ENCODE results near the gene ASXL2. TPM values are rescaled to one million over a fixed set of nuclear protein-coding genes. Genes with fewer than 3 reads are reported as not detected.

Gene ASXL2
- total RNA-seq, 2 experiments from 2014 or later: 47.9 to 58.5 TPM

DNA sequence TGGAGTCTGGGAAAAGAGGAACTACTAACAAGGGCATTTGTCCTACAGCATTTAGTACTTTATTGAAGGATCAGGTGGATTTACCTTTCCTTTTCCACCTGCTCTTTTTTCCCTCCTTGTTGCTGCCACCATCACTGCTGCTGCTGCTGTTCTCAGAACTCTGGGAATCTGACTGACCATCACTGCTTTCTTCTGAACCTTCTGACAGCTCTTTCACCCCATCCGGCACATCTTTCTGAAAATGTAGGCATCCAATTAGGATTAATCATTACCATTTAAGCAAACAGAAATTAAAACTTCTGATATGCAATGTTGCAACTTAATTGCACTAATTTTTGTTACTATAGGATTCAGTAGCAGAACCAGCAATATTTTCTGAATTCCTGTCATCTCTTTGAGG lies 79.0 kb downstream of the ASXL2 start:
- Mint-ChIP-seq H3K27ac (peak overlapping the region; percentile 4), H3K36me3 (peaks cover 49% of the 10 kb centered on the region)

DNA sequence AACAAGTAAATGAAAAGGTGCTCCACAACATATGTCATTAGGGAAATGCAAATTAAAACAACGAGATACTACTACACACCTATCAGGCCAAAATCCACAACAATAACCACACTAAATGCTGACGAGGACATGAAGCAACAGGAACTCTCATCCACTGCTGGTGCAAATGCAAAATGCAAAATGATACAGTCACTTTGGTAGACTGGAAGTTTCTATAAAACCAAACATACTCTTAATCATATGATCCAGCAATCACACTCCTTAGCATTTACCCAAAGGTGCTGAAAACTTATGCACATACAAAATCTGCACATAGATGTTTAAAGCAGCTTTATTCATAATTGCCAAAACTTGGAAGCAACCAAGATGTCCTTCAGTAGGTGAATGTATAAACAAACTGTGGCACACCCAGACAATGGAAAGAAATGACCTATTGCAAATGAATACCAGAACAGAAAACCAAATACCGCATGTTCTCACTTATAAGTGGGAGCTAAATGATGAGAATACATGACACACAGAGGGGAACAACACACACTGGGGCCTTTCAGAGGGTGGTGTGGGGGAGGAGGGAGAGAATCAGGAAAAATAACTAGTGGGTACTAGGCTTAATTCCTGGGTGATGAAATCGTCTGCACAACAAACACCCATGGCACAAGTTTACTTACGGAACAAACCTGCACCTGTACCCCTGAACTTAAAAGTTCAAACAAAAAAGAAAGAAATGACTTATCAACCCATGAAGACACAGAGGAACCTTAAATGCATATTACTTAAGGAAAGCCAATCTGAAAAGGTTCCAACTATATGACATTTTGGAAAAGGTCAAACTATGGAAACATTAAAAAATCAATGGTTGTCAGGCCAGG lies 80.4 kb downstream of the ASXL2 start:
- ATAC-seq (ENCODE audit: low read depth) (no peak), DNase-seq (no peak)
- H3K4me3 Mint-ChIP-seq: peak overlapping the region; percentile 12
- no peaks in the 10 kb centered on the region for H3K9me3 Mint-ChIP-seq
- peaks cover 38% of the 10 kb centered on the region for H3K36me3 Mint-ChIP-seq
- no peaks in the 10 kb centered on the region for H3K27me3 Mint-ChIP-seq
- POLR2A ChIA-PET: interaction anchor here (1.0 to 1.5 kb wide), 2 partner anchors 13 to 33 kb away, joined by 3 to 6 read pairs; no protein-coding TSS in a partner anchor
- peaks cover 58% of the 10 kb centered on the region for H3K4me1 Mint-ChIP-seq
- peak overlapping the region; percentile 82 for H3K27ac Mint-ChIP-seq

More for the DNA sequence above, 79.0 kb downstream of the ASXL2 start:
- no peak for DNase-seq
- no peak overlapping the region for H3K4me3 Mint-ChIP-seq
- ATAC-seq (ENCODE audit: low read depth): no peak
- H3K27me3 Mint-ChIP-seq: no peaks in the 10 kb centered on the region
- no peaks in the 10 kb centered on the region for H3K9me3 Mint-ChIP-seq
- peaks cover 59% of the 10 kb centered on the region for H3K4me1 Mint-ChIP-seq
- POLR2A ChIA-PET: interaction anchor here (1.5 kb wide), 2 partner anchors 11 to 15 kb away, joined by 3 to 4 read pairs; no protein-coding TSS in a partner anchor

DNA sequence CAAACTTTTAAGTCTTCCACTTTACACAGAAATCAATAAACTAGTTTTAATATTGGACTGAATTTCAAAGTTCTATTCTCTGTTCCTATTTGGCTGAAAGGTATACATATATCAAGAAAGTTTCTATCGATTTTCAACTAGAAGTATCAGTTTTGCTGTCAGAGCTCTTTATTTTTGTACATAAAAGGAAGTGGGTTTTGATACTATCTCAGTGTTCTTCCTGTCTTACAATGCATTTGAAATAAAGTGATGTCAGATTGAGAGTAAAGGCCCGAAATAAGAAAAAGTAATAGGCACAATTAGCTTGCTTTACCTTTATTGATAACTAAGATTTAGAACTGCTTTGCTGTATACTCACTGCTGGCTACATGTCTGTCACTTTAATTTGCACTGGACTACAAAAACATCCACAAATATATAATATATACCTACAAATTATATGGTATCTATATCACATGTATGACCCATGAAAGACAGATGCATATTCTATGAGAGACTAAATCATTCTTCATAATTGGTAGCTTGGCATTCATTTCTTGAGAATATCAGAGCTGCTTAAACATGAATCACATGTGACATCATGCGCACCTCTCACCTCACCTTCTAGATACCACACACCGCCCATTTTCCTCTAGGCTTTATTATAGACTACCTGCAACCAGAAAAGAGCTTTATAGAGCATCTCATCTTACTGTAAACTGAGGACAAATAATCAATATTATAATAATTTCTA lies 83.6 kb downstream of the ASXL2 start:
- Mint-ChIP-seq H3K27ac (peak overlapping the region; percentile 82), H3K9me3 (peaks cover 1% of the 10 kb centered on the region), H3K27me3 (no peaks in the 10 kb centered on the region), H3K4me1 (peaks cover 63% of the 10 kb centered on the region), H3K36me3 (peaks cover 50% of the 10 kb centered on the region), H3K4me3 (peak overlapping the region; percentile 88)
- POLR2A ChIA-PET: interaction anchor here (0.6 to 2.3 kb wide), 6 partner anchors 10 to 121 kb away, joined by 4 to 12 read pairs (median 5); partner anchors contain the start of gene DTNB
- peak; percentile 84 for ATAC-seq (ENCODE audit: low read depth)
- no peak for DNase-seq

DNA sequence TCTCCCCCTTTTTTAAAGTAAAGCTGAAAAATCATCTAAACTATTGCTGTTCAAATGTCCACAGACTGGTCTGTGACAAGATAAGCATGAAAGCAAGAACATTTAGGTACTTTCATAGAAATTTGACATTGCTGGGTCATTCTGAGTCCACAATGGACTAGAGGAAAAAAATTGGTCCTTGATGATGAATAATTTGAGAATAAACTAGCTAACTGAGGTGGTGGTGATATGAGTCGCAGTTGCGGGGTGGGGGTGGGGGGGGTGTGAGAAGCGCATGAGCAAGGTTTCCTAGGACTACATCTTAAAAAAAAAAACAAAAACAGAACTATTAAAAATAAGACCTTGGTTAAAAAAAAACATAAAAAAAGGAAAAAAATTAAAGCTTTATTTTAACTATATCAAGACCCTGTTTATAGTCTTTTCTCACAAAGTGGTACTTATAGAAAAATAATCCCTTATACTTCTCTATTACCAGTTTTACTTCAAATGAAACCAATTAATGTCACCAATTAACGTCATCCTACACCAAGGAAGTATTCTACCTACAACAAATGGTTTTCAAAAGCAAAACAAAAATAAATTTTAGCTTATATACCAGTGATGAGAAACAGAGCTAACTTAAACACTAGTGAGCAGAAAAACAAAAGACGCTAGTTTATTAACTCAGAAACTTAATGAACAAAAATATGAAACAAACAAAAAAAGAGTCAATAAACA lies 88.1 kb downstream of the ASXL2 start:
- H3K27me3 Mint-ChIP-seq: no peaks in the 10 kb centered on the region
- peaks cover 36% of the 10 kb centered on the region for H3K4me1 Mint-ChIP-seq
- H3K27ac Mint-ChIP-seq: no peak overlapping the region
- H3K4me3 Mint-ChIP-seq: no peak overlapping the region
- POLR2A ChIA-PET: no interaction called here
- H3K36me3 Mint-ChIP-seq: peaks cover 40% of the 10 kb centered on the region
- ATAC-seq (ENCODE audit: low read depth) (no peak), DNase-seq (no peak)
- peaks cover 1% of the 10 kb centered on the region for H3K9me3 Mint-ChIP-seq

DNA sequence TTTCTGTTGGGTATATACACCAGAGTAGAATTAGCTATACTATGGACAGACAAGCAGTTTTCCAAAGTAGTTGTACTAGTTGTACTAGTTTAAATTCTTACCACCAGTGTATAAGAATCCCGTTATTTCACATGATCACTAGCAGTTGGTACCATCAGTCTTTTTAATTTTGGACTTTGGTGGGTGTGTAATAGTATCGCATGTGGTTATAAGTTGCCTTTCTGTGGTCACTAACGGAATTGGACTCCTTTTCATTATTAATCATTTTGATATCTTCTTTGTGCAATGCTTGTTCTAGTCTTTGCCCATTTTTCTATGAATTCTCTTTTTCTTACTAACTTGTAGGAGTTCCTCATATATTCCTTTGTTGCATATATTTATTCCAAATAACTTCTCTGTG lies 89.8 kb downstream of the ASXL2 start:
- Mint-ChIP-seq H3K9me3 (peaks cover 1% of the 10 kb centered on the region), H3K27ac (no peak overlapping the region), H3K4me3 (no peak overlapping the region), H3K27me3 (no peaks in the 10 kb centered on the region), H3K4me1 (peaks cover 27% of the 10 kb centered on the region), H3K36me3 (peaks cover 43% of the 10 kb centered on the region)
- no peak for DNase-seq
- no peak for ATAC-seq (ENCODE audit: low read depth)
- POLR2A ChIA-PET: no interaction called here

DNA sequence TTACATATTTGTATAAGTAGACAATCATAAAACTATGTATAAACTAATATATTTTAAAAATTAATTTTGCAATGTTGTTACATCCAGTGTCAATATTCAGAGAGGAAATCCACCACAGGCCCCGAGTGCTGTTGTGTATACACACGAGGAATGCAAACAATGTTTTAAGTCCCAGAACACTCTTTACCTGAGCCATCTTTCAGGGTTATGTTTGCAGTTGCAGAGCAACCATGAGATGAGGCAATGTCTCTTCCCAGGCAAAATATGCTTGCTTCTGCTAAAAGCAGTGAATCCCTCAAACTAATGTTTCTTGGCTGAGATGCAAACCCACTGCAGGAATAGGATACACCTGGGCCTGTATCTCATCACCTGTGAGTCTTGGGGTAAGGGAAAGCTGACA lies 91.3 kb downstream of the ASXL2 start:
- no peak overlapping the region for H3K27ac Mint-ChIP-seq
- ATAC-seq (ENCODE audit: low read depth) (no peak), DNase-seq (no peak)
- H3K9me3 Mint-ChIP-seq: peaks cover 1% of the 10 kb centered on the region
- H3K36me3 Mint-ChIP-seq: peaks cover 47% of the 10 kb centered on the region
- H3K4me1 Mint-ChIP-seq: peaks cover 24% of the 10 kb centered on the region
- H3K27me3 Mint-ChIP-seq: no peaks in the 10 kb centered on the region
- POLR2A ChIA-PET: no interaction called here
- no peak overlapping the region for H3K4me3 Mint-ChIP-seq

DNA sequence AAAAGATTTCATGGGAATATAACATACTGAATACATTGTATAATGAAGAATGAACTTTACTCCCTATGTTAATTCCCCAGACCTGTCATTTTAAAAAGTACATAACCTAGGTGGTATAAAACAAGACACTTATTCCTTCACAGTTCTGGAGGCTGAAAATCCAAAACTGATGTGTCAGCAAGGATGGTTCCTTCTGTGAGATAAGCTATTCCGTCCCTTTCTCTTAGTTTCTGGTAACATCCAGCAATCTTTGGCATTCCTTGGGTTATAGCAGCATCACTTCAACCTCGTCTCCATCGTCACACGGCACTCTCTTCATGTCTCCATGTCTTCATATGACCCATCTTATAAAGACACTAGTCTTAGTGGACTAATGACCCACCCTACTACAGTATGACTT lies 93.9 kb downstream of the ASXL2 start:
- no peaks in the 10 kb centered on the region for H3K27me3 Mint-ChIP-seq
- POLR2A ChIA-PET: interaction anchor here (0.7 to 1.1 kb wide), 2 partner anchors 11 to 67 kb away, joined by 3 read pairs; no protein-coding TSS in a partner anchor
- H3K36me3 Mint-ChIP-seq: peaks cover 36% of the 10 kb centered on the region
- ATAC-seq (ENCODE audit: low read depth) (no peak), DNase-seq (no peak)
- H3K4me1 Mint-ChIP-seq: peaks cover 11% of the 10 kb centered on the region
- H3K4me3 Mint-ChIP-seq: no peak overlapping the region
- no peaks in the 10 kb centered on the region for H3K9me3 Mint-ChIP-seq
- no peak overlapping the region for H3K27ac Mint-ChIP-seq

DNA sequence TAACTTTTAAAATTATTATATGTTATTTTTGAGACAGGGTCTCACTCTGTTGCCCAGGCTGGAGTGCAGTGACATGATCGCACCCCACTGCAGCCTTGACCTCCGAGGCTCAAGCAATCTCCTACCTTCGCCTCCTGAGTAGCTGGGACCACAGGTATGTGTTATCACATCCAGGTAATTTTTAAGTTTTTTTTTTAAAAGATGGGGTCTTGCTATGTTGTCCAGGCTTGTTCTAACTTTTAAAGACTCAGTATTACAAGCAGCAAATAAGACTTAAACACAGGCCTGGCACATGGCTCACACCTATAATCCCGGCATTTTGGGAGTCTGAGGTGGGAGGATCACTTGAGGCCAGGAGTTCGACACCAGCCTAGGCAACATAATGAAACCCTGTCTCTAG lies 101.2 kb downstream of the ASXL2 start:
- Mint-ChIP-seq H3K9me3 (no peaks in the 10 kb centered on the region), H3K27me3 (no peaks in the 10 kb centered on the region), H3K4me1 (peaks cover 2% of the 10 kb centered on the region), H3K27ac (no peak overlapping the region), H3K36me3 (peaks cover 31% of the 10 kb centered on the region), H3K4me3 (no peak overlapping the region)
- ATAC-seq (ENCODE audit: low read depth): no peak
- no peak for DNase-seq
- POLR2A ChIA-PET: no interaction called here

DNA sequence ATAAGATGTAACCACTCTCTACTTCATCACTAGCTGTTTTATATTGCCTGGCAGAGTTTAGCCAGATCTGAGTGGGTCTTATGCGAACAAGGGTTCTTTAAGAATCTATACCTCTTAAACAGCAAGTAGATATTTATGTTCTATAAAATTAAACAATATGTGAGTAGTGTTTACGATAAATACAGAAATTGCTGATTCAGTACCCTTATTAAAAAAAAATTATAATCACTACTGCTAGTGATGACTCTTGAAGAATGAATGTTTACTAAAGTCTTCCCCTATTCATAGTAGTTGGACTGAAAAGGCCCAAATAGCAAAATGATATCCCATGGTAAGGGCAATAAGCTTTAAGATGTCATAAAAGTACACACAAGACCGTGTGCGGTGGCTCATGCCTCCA lies 106.2 kb downstream of the ASXL2 start:
- no peaks in the 10 kb centered on the region for H3K9me3 Mint-ChIP-seq
- H3K36me3 Mint-ChIP-seq: peaks cover 36% of the 10 kb centered on the region
- no peak overlapping the region for H3K4me3 Mint-ChIP-seq
- no peak overlapping the region for H3K27ac Mint-ChIP-seq
- peaks cover 7% of the 10 kb centered on the region for H3K4me1 Mint-ChIP-seq
- ATAC-seq (ENCODE audit: low read depth) (no peak), DNase-seq (no peak)
- no peaks in the 10 kb centered on the region for H3K27me3 Mint-ChIP-seq
- POLR2A ChIA-PET: no interaction called here

DNA sequence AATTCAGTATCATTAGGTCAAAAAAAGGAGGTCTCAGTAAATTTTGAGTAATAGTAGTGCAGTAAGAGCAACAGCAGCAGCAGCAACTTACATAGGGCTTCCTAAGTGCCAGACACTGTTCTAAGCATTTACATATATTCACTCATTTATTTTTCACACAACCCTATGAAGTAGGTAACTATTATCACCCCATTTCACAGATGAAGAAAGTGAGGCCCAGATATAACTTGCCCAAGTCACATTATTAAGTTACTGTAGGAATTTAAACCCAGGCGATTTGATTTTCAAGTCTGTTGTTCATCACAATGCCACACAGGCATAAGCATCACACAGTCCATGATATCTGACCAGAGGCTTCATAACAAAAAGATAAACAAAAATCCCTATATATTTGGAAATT lies 114.7 kb downstream of the ASXL2 start:
- POLR2A ChIA-PET: no interaction called here
- peaks cover 40% of the 10 kb centered on the region for H3K36me3 Mint-ChIP-seq
- H3K27me3 Mint-ChIP-seq: no peaks in the 10 kb centered on the region
- H3K4me1 Mint-ChIP-seq: peaks cover 17% of the 10 kb centered on the region
- DNase-seq (no peak), ATAC-seq (ENCODE audit: low read depth) (no peak)
- H3K4me3 Mint-ChIP-seq: no peak overlapping the region
- no peak overlapping the region for H3K27ac Mint-ChIP-seq
- no peaks in the 10 kb centered on the region for H3K9me3 Mint-ChIP-seq

DNA sequence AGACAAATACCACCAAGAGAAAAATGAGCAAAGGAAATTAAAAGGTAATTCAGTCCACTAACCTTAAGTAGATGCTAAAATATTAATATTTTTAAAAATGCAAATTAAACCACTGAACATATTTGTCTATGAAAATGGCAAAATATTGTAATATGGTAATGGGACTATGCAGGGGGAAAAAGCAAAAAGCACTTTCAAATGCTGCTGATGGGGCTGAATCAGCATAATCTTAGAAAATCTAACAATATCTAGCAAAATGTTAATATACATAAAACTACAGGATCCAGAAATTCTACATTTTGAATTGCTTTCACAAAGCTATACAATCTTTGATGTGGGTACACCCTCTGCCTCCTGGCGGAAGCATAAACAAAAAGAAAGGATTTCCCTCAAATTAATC lies 118.0 kb downstream of the ASXL2 start:
- POLR2A ChIA-PET: no interaction called here
- Mint-ChIP-seq H3K27ac (no peak overlapping the region), H3K36me3 (peaks cover 42% of the 10 kb centered on the region), H3K9me3 (no peaks in the 10 kb centered on the region), H3K4me1 (peaks cover 15% of the 10 kb centered on the region), H3K4me3 (no peak overlapping the region), H3K27me3 (no peaks in the 10 kb centered on the region)
- ATAC-seq (ENCODE audit: low read depth) (no peak), DNase-seq (no peak)

DNA sequence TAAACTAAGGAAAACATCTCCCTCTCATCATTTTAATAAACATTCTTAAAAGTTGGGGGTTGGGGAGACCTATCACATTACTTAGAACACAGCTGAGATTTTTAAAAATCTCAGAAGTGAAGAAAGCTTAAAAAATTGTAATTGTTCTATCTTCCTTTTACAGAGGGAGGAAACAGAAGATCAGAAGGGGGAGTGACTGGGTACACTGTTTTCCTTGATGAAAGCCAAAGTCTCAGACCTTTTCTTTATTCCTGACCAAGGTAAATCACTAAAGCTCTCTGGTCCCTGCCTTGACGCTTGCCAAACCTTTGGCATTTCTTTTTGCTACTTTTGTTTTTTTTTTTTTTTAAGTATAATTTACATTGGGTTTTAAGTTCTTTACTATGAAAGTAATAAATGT lies 119.9 kb downstream of the ASXL2 start:
- Mint-ChIP-seq H3K4me3 (no peak overlapping the region), H3K4me1 (peaks cover 15% of the 10 kb centered on the region), H3K9me3 (no peaks in the 10 kb centered on the region), H3K27ac (no peak overlapping the region), H3K27me3 (no peaks in the 10 kb centered on the region), H3K36me3 (peaks cover 47% of the 10 kb centered on the region)
- ATAC-seq (ENCODE audit: low read depth): no peak
- DNase-seq: no peak
- POLR2A ChIA-PET: interaction anchor here (0.7 kb wide), 2 partner anchors 79 to 771 kb away, joined by 4 to 5 read pairs; no protein-coding TSS in a partner anchor

DNA sequence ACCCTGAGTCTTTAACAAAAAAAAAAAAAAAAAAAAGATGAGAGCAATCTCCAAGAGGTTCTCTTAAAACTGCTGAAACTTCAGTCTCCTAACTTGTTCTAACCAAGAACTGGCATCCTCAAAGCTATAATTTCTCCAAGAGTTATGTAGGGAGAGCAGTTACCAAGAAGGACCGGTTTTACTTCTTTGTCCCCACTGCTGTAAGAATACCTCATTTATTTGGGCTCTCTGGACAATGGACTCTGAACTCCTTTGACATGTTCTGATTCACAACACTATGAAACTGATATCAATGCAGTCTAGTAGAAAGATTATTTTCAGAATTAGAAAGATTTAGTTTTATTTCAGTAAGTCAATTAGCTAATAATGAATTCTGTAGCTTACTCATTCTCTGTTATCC lies 120.4 kb downstream of the ASXL2 start:
- H3K4me3 Mint-ChIP-seq: no peak overlapping the region
- H3K27me3 Mint-ChIP-seq: no peaks in the 10 kb centered on the region
- POLR2A ChIA-PET: interaction anchor here (0.7 kb wide), 1 partner anchor 80 kb away, joined by 4 read pairs; no protein-coding TSS in a partner anchor
- peaks cover 15% of the 10 kb centered on the region for H3K4me1 Mint-ChIP-seq
- DNase-seq: no peak
- H3K36me3 Mint-ChIP-seq: peaks cover 48% of the 10 kb centered on the region
- H3K27ac Mint-ChIP-seq: no peak overlapping the region
- no peaks in the 10 kb centered on the region for H3K9me3 Mint-ChIP-seq
- ATAC-seq (ENCODE audit: low read depth): no peak
